GM23338 (cell line): ENCODE measurements around the gene STRN.

Source experiments
- CREB1 ChIP-seq: fragments of 250-450 bp; sonication (Bioruptor Pico); IDR thresholded peaks from 2 replicates; pipeline ENCODE4 v1.5.0; 2020; ENCODE audit warnings: low read depth, mild to moderate bottlenecking, moderate library complexity
- CTCF ChIP-seq, 2 experiments: fragments of 200-600 bp in 1 of 2; sonication (generic) in 1 of 2; conservative IDR thresholded peaks; 2 replicates each; pipeline versions ENCODE4 v1.5.1 to v1.6.1; 2016 to 2017; ENCODE audit warnings: antibody characterized with exemption in 2 of 2, low read depth in 2 of 2, mild to moderate bottlenecking in 2 of 2, moderate library complexity in 1 of 2
- ETS1 ChIP-seq: IDR thresholded peaks from 2 replicates; pipeline ENCODE4 v1.6.1; 2016; ENCODE audit warnings: antibody characterized with exemption
- EZH2 ChIP-seq: fragments of 200-600 bp; sonication (generic); IDR thresholded peaks from one replicate; pipeline ENCODE4 v1.8.0; 2017; ENCODE audit warnings: antibody characterized with exemption, mild to moderate bottlenecking, low read depth; ENCODE audit not compliant: unreplicated experiment
- EZH2phosphoT487 ChIP-seq: fragments of 200-600 bp; sonication (generic); IDR thresholded peaks from one replicate; pipeline ENCODE4 v1.8.1; 2018; ENCODE audit warnings: antibody characterized with exemption; ENCODE audit not compliant: unreplicated experiment
- NANOG ChIP-seq: IDR thresholded peaks from 2 replicates; pipeline ENCODE4 v1.6.1; 2016; ENCODE audit warnings: antibody characterized with exemption, borderline replicate concordance
- POLR2AphosphoS5 ChIP-seq: IDR thresholded peaks from 2 replicates; pipeline ENCODE4 v1.6.1; 2016; ENCODE audit warnings: antibody characterized with exemption, low read depth
- REST ChIP-seq: IDR thresholded peaks from one replicate; pipeline ENCODE4 v1.6.1; 2018; ENCODE audit warnings: antibody characterized with exemption; ENCODE audit not compliant: unreplicated experiment
- STAT1 ChIP-seq: IDR thresholded peaks from one replicate; pipeline ENCODE4 v1.6.1; 2016; ENCODE audit warnings: antibody characterized with exemption; ENCODE audit not compliant: unreplicated experiment
- ZNF114 ChIP-seq: fragments of 250-450 bp; sonication (Bioruptor Pico); IDR thresholded peaks from 2 replicates; pipeline ENCODE4 v1.5.0; 2020; ENCODE audit warnings: mild to moderate bottlenecking, moderate library complexity

GRCh38 chr2:36859366-36859792 lies 107.0 kb downstream of the STRN start:
- TF ChIP-seq CTCF (conservative IDR thresholded peaks at IDR 0.05; ENCODE audit: low read depth in 2 of 2) (no peak), EZH2 (no peak), POLR2AphosphoS5 (no peak), REST (no peak), EZH2phosphoT487 (no peak), ETS1 (no peak), NANOG (no peak), ZNF114 (CRISPR knock-in tag) (no peak), CREB1 (CRISPR knock-in tag) (no peak), STAT1 (no peak)
